HG02759 (cell line): ENCODE data around the gene ESAM.

Experiments used
- ATAC-seq: cut with Tn5 transposase; IDR thresholded peaks from one replicate; pipeline ENCODE4 v1.9.1; 2021; ENCODE audit warnings: mild to moderate bottlenecking, moderate library complexity; ENCODE audit not compliant: unreplicated experiment

The ESAM gene

DNA sequence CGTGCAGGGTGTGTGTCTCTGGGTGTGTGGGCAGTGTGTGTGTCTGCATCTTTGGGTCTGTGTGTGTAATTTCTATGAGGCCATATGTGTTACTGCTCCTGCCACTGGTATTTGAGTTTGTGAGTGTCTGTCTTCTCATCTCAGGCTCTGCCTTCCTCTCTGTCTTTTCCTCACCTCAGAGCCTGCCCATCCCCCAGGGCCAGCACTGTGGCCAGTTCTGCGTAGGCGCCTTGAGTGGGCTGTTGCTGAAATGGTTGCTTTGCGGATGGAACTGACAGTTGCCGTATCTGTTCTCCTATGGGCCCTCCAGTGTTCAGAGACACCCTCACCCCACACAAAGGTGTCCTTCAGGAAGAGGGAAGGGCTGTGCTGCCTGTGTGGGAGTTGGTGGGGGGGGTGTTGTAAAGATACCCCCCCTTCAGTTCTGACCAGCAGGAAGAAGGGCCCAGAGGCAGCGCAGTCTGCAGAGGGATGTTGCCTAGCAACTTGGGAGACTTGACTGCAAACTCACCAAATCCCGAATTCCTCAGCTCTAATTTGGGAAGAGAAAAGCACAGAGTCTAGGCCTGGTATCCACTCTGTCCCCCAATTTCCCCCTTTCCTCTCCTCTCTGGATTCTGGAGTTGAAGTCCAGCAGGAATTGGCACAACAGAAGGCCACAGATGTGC, 24.3 kb downstream of the ESAM start:
- ATAC-seq, result no peak

DNA sequence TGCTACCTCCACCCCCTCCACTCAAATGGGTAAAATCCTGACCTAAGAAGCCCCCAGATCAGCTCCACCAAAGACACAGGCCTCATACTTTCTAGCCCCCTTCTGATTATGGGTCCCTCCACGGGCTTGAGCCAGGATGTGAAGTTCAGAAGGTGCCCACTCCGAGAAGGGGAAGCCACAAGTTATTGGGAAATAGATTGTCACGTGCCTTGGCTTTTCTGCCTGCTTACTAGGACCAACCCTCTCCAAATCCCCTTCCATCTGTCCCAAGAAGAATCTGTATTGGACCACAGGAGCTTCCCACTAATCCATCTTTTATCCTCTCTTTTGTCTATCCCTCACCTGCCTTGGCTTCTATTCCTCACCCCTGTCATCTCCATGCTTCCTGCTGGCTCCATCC, 25.4 kb downstream of the ESAM start:
- ATAC-seq, result no peak

DNA sequence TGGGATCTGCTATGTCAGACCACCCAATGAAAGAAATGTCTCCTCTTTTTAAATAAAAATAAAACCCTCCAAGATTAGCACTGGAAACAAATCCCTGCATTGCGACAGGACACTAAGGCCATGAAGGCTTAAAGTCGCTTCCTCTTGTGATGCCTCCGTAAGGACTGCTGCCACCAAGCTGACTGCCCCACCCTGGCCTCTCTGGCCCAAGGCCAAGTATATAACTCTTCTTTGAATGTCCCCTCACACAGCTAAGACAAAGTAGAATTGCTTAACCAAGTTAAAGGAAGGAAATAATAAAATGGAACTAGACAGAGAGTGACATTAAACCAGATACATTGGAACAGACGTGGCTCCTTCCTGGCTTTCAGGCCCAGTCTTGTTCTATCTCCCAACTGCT, 29.9 kb downstream of the ESAM start:
- ATAC-seq, result no peak

DNA sequence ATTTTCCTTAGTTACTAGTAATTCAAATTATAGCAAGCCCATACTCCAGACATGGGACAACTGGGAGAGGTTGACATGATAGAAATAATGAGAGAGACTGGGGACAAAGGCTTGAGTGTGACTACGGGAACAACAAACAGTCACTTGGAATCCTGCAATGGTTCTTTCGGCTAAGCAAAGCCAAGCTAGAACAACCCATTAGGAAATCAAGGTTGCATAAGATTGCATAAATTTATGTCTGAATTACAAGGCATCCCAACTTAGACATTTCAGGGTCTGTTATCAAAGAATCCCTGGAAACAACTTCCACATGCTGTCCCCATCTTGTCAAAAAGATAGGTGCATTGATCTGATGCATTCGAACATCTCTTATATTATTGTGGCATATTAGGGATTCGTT, 32.5 kb downstream of the ESAM start:
- ATAC-seq, result no peak

DNA sequence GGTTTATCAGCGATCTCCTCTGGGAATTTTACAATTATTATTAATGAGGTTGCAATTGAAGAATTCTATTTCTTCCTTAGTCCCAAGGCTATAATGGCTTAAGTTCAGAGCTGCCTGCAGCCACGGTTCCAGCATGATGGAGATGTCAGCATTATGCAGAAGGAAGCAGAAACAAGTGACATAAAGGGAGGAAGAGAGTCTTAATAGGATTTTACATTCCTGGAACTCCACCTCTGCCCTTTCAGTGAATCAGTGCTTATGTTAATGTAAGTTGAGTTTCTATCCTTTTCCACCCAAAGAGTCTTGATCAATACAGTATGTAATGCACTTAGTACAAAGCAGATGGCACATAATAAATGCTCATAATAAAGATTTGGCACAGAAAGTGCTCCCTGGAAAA, 34.0 kb downstream of the ESAM start:
- no peak for ATAC-seq

DNA sequence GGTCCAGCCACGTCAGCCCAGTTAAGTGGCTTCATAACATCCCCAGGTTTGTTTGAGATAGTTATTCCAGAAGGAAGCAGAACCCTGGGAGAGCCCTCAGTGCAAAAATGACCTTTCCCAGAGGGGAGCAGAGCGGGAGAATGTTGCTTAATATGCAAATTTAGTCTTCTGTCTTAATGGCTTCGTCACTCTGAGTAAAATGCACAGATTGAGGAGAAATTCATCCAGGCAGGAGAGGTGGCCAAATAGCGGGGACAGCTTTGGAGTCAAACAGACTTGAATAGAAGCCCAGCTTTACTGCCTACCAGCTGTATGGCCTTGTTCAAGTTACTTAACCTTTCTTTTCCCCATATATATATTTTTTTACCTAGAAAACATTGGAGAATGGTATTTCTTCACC, 34.6 kb downstream of the ESAM start:
- ATAC-seq, result no peak

DNA sequence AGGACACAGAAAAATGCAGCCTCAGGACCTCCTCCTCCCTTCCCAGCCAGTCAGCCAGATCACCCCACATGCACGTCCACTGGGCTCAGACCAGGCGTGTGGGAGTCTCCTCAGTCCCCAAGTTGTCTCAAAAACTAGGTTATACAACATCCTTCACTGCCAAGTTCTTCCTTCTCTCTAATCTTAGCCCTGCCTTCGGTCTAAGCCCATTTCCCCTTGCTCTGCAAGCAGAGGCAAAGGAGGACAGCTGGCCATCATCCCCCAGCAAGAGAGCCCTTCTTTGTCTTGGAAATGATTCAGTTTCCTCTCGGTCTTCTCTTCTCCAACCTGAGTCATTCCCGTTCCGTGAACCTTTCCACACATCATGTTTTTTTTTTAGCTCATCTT, 36.4 kb downstream of the ESAM start:
- peak; percentile 8 for ATAC-seq

DNA sequence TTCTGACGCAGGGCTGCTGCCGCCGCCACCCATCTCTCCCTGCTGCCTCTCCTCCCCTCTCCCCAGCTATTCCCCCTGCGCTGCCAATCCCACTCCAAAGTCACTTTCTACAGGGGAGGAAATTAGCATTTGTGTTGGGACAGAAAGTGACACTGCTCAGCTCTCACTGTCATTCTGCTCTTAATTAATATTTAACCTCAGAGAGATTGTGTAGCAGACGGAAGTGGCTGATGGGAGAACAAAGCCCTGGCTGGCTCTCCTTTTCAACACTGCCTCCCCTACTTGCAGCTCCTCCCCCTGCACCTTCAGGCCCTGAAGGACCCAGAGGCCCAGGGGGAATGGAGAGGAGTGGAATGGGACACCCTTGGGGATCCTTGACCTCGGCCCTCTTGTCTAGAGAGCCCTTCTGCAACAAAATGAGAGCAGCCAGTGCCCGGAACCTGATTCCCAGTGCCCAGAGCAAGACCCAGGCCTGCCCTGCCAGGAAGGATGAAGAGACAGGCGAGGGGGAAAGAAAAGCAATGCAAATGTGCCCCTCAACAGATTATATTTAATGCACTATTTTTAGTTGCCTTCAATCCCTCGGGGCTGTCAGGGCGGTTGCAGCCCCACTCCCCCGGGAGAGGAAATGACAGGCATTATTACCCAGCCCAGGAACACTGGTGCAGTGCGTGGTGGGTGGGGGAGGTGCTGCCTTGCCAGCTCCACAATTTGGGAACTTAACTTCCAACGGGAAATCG, 36.9 kb downstream of the ESAM start:
- peak; percentile 95 for ATAC-seq

DNA sequence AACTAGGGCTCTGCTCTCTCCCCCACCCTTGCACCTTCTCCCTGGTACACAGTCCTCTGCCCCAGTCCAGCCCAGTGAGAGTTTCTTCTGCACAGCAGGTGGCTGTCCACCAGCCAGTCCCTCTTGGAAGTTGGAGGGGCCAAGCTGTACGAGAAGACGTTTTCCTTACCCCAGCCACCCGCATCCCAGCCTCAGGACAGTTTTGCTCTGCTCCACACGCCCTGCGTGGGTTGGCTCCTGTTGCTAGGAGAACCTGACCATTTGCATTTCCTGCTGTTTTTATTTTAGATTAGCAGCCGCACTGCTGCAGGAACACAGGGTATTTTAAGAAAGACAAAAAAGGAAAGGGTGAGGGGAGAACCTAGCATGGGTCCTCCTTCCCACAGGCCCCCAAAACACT, 39.9 kb downstream of the ESAM start:
- no peak for ATAC-seq

DNA sequence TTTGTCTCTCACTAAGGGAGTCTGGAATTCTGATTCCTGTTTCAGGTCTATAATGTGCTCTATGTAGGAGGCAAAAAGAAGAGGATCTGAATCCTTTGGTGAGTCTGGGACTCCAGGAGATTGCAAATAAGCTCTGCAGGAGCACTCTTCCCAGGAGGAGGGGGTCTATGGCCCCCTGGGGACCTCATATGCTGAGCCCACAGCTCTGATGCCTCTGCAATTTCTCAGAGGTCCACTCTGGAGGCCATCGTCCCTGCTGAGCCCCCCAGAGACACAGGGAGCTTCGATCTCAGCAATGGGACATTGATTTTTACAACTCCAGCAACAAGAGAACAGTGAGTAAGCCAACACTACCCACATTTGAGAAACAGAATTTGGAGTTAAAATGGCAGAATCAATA, 42.6 kb downstream of the ESAM start:
- ATAC-seq, result no peak

DNA sequence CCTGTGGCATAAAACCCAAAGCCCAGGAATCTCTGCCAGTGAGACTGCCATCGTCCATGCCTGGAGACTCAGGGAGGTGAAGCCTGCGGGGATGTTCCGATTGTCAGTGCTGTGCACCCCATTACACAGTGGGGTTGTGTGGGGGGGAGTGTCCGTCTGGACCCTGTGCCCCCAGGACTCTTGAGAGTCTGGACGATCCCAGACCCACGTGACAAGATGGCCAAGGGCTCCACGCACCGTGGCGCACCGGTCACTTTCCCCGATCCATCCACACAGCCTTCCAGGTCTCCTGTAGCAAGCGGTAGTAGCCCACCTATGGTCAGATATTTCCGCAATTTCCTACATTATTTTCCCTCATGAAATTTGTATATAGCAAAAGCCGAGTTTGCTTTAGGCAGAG, 43.3 kb downstream of the ESAM start:
- no peak for ATAC-seq

DNA sequence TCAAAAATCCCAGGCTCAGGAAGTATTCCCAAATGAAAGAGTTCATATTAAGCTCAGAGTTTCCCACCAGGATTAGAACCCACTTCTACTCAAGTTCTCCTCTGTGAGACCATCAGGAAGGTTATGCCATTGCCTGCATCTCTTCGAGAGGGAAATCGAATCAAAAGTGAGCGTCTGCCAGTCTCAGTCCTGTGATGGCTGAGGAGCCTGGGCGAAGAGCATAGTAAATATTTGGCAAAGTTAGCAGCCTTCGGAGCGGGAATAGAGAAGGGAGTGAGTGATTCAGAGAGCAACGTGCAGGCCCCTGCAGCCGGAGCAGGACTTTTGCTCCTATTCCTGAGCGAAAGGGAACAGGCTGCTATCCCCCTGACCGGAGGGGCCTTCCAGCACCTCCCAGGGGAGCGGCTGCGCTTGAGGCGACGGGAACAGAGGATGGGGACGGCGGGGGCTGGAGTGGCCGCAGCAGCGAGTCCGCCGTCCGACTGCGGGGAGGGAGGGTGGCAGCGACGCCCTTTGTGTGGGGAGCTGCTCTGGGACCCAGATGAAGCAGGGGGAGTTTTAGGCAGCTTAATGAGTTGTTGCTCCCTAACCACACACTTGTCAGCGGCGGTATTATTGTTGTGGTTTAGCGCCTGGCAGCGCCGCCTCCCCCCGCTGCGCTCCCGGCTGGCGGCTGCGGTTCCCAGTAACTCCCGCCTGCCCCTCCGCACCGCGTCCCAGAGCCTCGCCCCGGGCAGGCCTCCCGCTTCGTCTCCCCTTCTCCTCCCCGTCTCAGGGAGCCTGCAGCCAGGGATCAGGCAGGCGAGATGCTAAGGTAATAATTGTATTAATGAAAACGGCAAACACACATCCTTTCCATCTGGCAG, 44.1 kb downstream of the ESAM start:
- ATAC-seq, result peak; percentile 63

DNA sequence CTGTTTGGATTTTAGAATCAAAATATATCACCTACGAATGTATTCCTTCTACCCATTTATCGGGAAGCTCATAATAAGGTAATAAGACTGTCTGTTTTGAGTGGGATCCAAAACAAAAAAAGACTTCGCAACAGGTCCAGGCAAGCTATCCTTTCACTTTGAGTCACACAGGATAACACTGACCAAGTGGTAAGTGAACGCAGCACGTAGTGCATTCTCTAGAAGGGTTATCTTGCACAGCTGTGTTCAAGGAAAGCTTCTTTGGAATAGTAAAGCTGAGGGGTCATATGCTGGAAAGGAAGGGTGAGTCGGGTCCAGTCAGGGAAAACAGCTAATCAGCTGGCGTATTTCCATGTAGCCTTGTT, 44.7 kb downstream of the ESAM start:
- ATAC-seq, result no peak

DNA sequence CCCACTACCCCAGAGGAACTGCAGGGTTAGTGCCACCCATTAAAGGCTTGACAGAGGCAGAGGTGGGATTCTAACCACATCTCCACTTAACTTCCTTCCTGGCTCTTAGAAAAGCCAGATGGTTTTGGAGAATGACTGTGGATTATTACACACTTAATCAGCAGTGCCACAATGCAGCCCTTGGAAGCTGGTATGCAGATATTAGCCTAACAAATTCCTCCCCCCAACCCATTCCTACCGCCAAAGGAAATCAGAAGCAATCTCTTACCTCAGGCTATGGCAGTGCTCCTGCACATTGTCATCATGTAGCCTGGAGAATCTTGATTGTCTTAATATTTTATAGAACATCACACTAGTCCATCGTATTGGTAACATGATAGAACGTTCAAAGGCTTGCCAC, 45.5 kb downstream of the ESAM start:
- no peak for ATAC-seq

DNA sequence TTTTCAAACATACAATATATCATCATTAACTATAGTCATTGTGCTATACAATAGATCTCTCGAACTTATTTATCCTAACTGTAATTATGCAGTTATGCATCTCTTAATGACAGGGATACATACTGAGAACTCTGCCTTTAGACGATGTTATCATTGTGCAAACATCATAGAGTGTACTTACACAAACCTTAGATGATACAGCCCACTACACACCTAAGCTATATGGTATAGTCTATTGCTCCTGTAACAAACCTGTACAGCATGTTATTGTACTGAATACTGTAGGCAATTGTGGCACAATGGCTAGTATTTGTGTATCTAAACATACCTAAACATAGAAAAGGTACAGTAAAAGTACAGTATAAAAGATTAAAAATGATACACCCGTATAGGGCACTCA, 49.7 kb downstream of the ESAM start:
- no peak for ATAC-seq

DNA sequence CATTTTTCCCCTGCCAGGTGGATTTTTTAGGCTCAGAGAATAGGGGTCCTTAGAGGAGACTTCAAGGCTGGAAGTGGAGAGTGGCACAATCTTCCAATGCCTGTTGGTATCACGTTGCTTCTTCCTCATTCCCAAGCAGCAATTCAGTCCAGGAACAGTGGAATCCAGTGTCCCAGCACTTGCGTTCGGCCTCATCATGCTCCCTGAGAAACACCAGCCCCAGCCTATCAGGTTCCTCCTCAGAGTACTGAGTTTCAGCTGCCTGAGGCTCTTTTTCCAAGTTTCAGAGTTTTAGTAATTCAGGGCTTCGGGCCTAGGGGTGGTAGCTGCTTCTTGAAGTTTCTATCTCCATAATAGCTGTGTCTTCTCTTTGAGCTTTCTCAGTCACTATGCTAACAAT, 54.3 kb downstream of the ESAM start:
- no peak for ATAC-seq
